AG08396 (cell line): ENCODE results near the gene ZNF586.
A peak's percentile ranks its signal among the peaks of the same experiment; 100 is the strongest.
"Not testable (repeated sequence)": the region's sequence is repeated elsewhere in the genome, so short reads cannot be mapped to it uniquely, and the experiment has no call there.

Source experiments
- DNase-seq: peaks from one replicate; pipeline ENCODE4 v3.0.0; 2012; ENCODE audit warnings: low spot score, mixed read lengths

Gene ZNF586

GRCh38 chr19:57823608-57824007 is 54.1 kb downstream of the ZNF586 start:
- not testable (repeated sequence) for DNase-seq

DNA sequence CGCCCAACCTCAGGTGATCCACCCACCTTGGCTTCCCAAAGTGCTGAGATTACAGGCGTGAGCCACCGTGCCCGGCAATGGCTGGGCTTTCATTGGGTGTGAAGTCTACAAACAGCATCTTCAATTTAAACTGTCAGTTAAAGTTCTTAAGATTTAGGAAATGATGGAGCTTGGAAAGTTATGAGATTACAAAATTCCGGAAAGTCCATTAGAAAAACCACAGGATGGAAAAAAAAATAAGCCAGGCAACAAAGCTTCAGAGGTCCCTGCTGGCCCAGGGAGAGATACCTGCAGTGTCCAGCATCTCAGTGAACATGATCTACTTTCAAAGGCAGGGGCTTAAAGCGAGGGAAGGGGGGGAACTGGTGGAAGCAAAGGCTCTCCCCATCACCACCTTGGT is 56.0 kb downstream of the ZNF586 start:
- no peak for DNase-seq

- no peak for DNase-seq
Observed at GRCh38 chr19:57829316-57829715, 59.8 kb downstream of the ZNF586 start.

GRCh38 chr19:57830071-57830602 is 60.7 kb downstream of the ZNF586 start, which contains the start of gene ZNF587B:
TSS of gene ZNF587B (plus strand) at chr19:57830299. CDS start at chr19:57830529, 230 bp downstream.
- peak; percentile 69 for DNase-seq
